Parietal lobe (tissue), 1 donor: Measurements from ENCODE around the gene GPR6. TPM values are rescaled to one million over a fixed set of nuclear protein-coding genes. Genes with fewer than 3 reads are reported as not detected.

Experiments
- total RNA-seq: library from RNA; depleted of rRNA; stranded (reverse); fragments of >200 nt; gene quantifications from one replicate; pipeline ENCODE4 v1.2.3, GENCODE V29; 2014

The GPR6 gene, protein sequence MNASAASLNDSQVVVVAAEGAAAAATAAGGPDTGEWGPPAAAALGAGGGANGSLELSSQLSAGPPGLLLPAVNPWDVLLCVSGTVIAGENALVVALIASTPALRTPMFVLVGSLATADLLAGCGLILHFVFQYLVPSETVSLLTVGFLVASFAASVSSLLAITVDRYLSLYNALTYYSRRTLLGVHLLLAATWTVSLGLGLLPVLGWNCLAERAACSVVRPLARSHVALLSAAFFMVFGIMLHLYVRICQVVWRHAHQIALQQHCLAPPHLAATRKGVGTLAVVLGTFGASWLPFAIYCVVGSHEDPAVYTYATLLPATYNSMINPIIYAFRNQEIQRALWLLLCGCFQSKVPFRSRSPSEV
- total RNA-seq: 1.3 TPM

DNA sequence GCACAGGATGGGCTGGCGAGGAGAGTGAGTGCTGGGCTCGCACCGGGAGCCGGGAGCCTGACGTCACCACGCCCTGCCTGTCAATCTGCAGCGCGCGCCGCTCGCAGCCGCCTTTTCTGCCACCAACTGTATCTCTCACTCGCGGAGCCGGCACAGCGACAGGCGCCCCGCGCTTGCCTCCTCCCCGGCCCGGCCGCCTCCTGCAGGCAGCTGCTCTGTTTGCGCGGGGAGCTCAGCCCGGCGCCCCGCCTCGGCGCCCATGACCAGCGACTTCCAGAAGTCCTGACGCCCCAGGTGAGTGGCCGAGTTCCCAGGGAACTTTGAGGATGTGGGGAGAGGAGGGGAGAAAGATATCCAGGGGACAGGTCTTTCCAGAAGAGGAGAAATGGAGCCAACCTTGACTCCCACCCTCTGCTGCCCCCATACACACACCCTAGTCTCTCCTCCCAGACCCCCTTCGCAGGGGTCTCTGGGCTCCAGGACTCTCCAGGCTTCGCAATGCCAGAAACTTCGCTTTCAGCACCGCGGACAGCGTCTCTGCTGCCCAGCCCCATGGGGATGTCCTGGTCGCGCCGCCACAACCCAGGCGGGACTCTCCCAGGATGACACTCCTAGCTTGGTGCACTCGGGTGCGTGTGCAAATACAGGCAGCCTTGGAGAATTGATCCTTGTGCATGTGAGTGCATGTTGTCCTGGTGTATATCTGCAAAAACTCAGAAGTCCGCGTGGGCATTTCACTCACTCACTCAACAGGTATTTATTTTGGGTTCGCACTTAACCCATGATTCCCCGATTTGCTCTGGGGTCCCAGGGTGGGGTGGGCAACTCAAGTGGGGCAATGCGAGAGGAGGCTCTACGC lies at the start of gene GPR6:
TSS of gene GPR6 (plus strand) at position 138 of the 859 bp plus-strand sequence. CDS start 802 bp downstream, outside the sequence.

Other genes starting within 250 kb of the GPR6 start
- 144 TPM for gene WASF1, start 201.4 kb downstream of the GPR6 start, total RNA-seq
- gene CDC40, start 202.1 kb downstream of the GPR6 start, total RNA-seq: 27.5 TPM